Stimulated activated CD4-positive, alpha-beta T cell treated with anti-CD3 and anti-CD28 coated beads, TNF-alpha, amount 100 ng/mL, for 48 hours (primary cell): ENCODE data around the gene KCNN3.
"Not testable (repeated sequence)": the region's sequence is repeated elsewhere in the genome, so short reads cannot be mapped to it uniquely, and the experiment has no call there.

Source experiments
- DNase-seq, 3 donors: peaks; one replicate each; pipeline ENCODE4 v3.0.0-alpha.2; 2020; ENCODE audit warnings: low read depth in 3 of 3

KCNN3 gene

DNA sequence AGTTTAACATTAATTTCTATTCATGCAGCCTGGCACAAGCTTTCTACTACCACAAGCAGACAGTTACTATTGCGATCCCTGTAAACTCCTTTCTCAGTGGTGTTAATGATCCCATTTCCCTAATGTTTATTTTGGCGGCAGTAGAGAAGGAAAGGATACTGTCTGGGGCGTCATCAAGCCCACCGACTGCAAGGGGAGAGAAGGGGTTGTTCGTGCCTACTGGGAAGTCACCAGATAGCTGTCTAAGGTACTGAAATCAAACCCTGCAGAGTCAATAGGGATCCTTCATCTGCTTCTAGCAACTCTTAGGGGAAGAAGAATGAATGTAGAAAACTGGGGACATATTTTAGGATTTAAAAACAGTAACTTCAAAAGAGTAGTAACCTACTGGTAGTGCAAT is 166.9 kb downstream of the KCNN3 start:
- no peak for DNase-seq

DNA sequence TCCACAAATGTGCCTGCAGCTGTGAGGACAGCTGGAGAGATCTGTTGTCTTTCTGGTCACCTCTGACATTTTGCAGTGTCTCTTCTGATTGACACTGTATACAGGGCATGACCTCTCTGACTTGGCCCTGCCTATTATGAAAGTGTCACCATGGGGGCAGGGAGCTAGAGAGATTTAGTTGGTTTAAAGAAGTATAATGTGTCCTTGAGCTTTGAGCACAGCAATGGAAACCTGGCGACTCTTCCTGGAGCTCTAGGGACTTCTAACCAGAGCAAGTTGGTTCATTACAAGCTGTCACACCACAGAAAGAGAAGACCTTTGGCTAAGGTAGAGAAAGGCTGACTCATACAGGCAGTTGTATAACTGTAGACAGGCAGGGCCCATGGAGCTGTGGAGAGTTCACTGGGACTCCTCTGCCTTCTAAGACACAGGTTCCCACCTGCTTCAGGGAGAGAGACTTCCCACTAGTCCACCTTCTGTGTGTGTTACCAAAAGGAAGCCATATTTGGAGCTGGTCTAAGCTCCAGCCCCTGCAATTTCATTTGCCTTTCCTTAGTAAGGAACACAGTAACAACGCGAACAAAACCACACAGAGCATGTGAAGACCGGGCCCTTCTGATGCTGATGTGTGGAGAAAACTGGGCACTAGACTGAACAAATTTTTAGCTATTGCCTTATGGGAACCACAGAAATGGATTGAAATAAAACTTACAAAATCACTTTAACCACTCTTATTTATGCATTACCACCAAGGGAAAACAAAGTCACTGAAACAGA is 171.6 kb downstream of the KCNN3 start:
- DNase-seq = no peak

DNA sequence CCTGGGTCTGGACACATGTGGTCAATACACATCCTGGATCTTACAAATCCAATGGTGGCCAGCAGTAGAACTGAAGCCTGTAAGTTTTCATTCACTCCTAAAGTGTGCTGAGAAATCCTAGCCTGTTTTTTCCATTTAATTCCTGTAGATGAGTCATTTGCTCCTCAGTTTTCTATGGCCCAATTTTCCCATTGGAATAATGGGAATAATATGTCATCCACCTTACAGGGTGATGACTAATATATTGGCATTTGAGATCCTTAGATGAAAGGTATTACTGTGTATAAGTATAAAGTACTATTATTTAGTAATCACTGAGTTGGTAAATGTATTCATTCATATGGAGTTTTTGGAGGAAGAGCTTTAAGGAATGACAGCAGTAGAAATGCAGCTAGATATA is 172.4 kb downstream of the KCNN3 start:
- no peak for DNase-seq

DNA sequence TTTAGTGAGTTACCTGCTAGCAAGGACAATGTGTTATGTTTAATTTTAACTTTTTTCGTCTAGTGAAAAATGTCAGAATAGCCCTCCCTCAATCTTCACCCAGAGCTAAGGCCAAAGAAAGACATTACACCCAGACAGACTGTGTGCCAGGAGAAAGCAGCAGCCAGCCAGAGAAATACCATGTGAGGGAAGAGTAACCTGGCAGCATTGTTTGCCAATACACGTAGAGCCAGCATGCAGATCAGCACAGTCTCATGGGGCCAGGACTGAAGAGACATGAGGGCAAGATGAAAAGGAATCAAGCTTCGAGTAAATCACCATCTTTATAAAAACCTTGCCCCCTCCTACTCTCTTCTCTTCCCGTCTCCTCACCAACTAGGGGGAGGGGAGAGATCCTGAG is 173.6 kb downstream of the KCNN3 start:
- DNase-seq = no peak

DNA sequence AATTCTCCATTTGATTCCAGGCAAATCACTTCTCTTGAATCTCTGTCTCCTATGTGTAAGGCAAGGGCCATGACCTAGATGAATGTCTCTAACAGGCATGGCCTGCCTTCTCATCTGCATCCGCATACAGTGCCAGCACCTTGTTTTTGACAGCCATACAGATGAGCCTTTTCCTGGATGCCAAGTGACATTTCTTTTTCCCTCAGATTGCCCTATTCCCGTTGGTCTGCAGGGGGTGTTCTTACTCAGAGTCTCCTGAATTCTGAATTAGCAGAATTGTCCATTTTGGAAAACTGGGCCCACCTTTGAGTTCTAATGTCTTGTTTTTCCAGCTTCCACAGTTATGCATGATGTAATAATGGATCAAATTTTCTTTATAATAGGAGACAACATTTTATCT is 174.1 kb downstream of the KCNN3 start:
- DNase-seq = no peak

DNA sequence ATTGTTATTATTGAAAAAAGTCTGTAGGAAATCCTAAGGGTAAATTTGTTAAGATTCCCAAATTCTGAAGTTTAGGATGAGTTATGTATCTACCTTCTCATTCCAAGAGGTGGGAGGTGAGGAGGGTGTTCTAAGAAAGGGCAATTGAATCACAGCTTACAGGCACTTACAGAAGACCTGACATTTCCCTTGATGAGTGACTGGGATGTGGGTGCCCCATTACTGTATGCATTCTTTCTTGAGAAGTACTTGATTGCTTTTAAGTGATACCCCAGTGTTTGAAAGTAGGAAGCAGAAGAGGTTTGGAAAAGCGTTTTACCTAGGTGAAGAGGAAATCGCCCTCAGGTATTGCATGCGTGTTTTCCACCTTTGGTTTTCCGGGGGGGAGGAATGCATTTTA is 175.1 kb downstream of the KCNN3 start:
- DNase-seq = no peak

DNA sequence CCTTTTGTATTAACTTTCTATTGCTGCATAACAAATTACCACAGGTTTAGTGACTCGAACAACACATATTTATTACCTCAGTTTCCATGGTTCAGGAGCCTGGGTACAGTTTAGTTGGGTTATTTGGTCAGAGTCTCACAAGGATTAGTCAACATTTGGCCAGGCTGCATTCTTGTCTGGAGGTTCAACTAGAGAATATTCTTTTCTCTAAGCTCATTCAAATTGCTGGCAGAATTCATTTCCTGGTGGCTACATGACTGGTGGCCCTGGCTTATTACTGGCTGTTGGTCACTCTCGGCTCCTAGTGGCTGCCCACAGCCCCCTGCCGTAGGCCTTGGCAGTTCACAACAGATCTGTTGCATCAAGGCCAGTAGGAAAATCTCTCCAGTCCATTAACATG is 181.0 kb downstream of the KCNN3 start:
- no peak for DNase-seq

DNA sequence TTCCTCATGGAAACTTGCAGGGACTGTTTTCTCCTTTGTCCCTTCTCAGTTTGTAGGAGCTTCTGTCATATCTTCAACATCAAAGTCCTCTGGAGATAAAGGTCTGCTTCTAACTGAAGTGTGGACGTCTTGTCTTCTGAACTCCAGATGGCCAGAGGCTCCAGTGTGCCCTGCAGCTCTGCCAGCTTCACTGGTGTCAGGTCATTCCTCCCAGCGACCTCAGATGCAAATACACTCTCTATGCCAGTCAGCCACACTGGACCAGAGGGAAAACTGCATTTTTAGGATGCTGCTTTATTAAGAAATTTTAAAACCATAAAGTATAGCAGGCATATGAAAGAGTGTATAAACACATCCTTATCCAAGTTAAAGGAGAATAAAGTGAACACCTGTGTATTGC is 183.6 kb downstream of the KCNN3 start:
- no peak for DNase-seq

DNA sequence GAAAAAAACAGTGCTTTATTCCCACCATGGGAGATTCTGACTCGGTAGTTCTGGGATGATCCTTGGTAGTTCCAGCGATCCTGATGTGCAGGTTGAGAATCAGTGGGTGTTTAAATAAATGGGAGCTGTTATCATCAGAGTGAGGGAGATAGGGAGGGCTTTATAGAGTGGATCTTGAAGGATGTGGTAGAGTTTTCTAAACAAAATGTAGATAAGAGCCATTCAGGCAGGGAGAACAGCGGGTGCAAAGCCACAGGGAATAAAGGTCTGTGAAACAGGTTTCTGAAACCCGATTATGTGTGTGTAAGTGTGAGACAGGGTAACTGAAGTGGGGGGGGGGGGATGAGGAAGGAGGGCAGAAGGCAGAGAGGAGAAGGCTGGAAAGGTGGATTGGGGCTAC is 186.3 kb downstream of the KCNN3 start:
- no peak for DNase-seq

DNA sequence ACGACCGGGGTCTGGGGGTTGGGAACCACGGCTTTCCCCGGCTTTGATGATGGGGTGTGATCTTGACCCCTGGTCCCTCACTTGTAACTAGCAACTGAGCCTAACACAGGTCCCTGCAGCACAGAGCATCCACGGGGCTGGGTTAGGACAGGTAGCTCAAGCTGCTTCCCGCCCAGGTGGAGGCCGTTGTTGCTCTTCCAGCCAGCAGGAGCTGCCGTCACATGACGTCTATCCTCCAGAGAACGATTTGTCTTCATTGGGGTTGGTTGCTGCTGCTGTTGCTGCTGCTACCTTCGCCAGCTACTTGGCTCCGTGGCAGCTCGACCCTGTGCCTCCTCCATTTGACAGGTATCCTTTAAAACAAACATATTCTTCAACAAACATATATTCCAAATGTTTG is 187.8 kb downstream of the KCNN3 start:
- no peak for DNase-seq

DNA sequence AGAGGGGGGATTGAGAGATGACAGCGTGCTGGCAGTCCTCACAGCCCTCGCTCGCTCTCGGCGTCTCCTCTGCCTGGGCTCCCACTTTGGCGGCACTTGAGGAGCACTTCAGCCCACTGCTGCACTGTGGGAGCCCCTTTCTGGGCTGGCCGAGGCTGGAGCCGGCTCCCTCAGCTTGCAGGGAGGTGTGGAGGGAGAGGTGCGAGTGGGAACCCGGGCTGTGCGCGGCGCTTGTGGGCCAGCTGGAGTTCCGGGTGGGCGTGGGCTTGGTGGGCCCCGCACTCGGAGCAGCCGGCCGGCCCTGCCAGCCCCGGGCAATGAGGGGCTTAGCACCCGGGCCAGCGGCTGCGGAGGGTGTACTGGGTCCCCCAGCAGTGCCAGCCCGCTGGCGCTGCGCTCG is 192.2 kb downstream of the KCNN3 start:
- not testable (repeated sequence) for DNase-seq

DNA sequence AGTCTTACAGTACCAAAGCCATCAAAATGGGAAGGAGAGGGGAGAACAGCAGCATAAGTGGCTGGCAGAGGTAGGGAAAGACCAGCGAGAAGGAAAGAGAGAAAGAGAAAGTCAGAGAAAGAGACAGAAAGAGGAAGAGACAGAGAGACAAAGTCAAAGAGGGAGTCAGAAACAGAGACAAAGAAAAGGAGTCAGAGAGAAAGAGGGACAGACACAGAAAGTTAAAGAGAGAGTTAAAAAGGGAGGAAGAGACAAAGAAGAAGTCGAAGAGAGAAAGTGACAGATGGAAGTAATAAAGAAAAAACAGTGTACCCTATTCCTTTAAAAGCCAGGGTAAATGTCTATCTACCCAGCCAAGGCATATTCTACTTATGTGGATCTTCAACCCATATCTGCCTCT is 193.2 kb downstream of the KCNN3 start:
- DNase-seq = not testable (repeated sequence)

DNA sequence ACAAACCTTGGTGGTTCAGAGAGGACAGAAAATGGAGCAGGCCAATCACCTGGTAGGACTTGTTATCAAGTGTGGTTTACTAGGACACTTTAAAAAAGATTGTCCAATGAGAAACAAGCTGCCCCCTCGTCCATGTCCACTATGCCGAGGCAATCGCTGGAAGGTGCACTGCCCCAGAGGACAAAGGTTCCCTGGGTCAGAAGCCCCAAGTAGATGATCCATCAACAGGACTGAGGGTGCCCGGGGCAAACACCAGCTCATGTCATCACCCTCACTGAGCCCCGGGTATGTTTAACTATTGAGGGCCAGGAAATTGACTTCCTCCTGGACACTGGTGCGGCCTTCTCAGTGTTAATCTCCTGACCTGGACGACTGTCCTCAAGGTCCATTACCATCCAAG is 195.6 kb downstream of the KCNN3 start:
- not testable (repeated sequence) for DNase-seq

DNA sequence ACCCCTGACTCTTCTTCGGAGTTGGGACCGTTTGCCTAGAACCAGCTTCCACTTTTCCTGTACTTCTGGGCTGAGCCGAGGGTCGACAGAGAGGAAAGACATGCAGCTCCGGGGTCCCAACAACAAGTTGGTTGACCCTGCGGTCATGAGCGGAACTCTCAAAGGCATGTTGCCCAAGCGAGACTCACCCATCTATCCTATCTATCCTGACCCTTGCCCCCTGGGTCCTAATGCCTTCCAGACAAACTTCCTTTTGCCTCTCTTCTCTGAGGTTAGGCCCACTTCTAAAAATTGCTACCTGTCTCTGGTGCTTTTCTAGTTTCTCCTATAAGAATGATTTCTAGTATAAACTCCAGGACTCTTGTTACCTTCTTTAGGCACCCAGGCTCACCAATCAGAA is 197.8 kb downstream of the KCNN3 start:
- not testable (repeated sequence) for DNase-seq

DNA sequence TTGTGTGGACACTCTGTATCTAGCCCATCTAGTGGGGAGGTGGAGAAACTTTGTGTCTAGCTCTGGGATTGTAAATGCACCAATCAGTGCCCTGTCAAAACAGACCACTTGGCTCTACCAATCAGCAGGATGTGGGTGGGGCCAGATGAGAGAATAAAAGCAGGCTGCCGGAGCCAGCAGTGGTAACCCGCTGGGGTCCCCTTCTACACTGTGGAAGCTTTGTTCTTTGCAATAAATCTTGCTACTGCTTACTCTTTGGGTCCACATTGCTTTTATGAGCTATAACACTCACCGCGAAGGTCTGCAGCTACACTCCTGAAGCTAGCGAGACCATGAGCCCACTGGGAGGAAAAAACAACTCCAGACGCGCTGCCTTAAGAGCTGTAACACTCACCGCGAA is 198.7 kb downstream of the KCNN3 start:
- peak in 1 of 3 donors; percentile 8 for DNase-seq

DNA sequence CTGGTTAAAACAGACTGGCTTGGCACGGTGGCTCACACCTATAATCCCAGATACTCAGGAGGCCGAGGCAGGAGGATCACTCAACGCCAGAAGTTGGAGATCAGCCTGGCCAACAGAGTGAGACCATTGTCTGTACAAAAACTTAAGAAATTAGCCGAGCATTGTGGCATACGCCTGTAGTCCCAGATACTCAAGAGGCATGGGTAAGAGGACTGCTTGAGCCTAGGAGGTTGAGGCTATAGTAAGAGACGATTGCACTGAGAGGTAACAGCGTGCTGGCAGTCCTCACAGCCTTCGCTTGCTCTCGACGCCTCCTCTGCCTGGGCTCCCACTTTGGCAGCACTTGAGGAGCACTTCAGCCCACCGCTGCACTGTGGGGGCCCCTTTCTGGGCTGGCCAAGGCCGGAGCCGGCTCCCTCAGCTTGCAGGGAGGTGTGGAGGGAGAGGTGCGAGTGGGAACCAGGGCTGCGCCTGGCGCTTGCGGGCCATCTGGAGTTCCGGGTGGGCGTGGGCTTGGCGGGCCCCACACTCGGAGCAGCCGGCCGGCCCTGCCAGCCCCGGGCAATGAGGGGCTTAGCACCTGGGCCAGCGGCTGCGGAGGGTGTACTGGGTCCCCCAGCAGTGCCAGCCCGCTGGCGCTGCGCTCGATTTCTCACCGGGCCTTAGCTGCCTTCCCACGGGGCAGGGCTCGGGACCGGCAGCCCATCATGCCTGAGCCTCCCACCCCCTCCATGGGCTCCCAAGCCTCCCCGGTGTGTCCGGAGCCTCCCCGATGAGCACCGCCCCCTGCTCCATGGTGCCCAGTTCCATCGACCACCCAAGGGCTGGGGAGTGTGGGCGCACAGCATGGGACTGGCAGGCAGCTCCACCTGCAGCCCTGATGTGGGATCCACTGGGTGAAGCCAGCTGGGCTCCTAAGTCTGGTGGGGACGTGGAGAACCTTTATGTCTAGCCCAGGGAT is 199.5 kb downstream of the KCNN3 start:
- DNase-seq = not testable (repeated sequence)

DNA sequence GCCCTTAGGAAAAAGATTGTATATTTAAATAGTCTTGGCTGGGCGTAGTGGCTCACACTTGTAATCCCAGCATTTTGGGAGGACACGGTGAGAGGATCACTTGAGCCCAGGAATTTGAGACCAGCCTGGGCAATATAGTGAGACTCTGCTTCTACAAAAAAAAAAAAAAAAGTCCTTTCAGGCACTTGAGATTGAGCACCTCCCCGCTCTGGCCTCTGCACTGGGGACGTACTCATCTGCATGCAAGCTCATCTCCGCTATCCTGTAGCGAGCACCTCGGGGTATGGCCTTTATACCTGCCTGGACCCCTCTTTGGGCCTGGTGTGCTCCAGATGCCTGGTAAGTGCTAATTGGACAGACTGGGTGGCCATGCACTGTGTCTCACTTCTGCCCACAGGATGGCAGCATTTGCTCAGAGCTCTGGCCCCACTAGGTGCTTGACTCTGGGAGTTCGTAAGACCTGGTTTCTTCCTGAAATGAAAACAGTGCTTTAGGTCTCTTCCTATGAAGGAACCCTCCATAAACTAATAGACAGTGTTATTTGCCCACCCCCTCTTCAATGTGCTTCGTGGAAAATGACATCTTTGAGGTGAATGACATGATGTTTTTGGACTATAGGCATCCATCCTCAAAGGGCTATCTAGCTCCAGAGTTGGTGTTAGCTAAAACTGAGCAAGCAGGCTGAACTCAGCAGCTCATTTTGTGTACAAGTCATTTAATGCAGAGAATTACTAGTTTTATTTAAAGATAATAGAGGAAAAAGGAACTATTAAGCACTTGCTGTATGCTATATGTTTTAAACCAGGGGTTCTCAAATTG is 200.4 kb downstream of the KCNN3 start:
- DNase-seq = peak; percentile 52 to 63 (median 58)

DNA sequence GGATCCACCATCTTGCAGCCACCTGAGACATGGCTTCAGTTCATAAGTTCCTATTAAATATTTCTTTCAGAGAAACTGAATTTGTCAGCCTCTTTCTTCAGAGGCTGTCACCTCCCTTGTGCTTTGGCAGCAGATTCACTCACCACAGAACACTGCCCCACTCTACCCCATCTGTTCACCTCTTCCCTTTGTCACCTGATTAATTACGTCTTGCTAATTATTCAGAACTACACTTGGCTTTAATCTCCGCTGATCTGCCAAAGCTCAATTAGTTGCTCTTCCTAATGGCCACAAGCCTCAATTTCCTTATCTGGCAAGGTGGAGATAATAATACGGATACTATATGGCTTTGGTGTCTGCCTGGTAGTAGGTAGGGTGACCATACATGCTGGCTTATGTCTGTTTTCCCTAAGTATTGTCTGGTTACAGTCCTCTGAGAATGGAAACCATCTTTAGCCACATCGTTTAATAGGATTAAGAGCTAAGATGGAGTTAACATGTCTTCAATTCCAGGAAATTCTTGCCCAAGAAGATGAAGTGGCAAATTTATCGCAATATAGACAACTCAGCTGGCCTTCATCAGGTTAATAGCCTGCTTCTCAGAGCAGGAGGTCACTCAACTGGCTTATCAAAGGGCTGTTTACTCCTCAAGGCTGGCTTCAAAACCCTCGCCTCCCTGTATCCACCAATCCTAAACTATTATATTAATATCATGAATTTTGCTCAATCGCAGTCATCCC is 203.9 kb downstream of the KCNN3 start:
- DNase-seq = no peak

DNA sequence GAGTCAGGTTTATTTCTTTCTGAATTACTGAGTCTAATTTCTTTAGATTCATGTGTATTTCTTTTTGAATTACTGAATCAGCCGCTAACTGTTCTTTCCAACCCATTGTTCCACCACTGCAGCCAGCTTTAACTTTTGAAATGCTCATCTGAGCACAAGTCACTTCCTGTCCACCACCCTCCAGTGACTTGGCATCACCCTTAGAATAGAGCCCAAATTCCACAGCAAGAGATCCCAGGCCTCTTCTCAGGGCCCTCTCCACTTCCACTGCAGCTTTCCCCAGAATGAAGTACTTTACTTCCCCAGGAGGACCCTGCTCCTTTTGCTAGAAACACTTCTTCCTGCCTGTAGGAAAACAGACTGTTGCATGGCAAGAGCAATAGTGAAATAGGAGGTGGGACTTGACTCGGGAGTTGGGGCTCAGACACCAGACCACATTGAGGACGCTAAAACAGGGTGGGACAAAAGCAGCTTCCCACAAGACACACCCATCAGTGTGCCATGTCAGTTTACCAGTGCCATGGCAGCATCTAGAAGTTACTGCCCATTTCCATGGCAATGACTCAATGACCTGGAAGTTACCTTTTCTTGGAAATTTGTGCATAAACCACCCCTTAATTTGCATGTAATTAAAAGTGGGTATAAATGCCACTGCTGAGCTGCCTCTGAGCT is 205.6 kb downstream of the KCNN3 start:
- no peak for DNase-seq

DNA sequence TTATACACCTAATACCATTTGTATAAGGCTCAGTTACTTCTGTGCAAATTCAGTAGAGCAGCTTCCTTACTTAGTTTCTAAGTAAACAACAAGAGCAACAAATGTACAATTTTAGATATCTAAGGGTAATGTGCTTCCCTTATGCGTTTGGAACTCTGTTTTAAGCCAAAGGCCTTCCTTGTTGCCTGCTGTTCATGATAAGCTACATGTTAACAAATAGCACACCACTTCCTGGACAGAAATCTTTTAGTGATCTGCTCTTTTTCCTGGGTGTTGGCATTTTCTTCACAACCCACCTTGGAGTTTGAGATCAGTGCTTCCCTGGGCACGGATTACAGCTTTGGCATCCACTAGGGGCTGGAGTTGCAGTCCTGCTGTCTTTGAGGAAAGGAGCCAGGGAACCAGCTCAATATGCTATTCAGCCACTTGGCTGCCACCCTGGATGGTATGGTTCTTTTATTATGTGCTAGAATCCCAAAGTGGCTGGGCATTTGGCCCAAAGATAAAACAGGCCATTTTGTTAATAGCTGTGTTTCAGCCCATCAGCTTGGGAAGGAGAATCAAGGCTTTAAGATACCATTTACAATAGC is 206.5 kb downstream of the KCNN3 start:
- DNase-seq = no peak
